WTC11 (cell line): ENCODE measurements around the gene AP3D1. TPM values are rescaled to one million over a fixed set of nuclear protein-coding genes. Genes with fewer than 3 reads are reported as not detected.
"Not testable (repeated sequence)": the region's sequence is repeated elsewhere in the genome, so short reads cannot be mapped to it uniquely, and the experiment has no call there.

Experiments used
- ATAC-seq: fragments of 200-7000 bp; cut with Tn5 transposase; 2 replicates; pipeline ENCODE4 v1.10.0; 2021; ENCODE audit warnings: mild to moderate bottlenecking, moderate library complexity
- CTCF ChIA-PET: fragments of 300-600 bp; sonication (Branson Sonifier 250); formaldehyde crosslinking; loops from one replicate; lab custom pipeline; 2021; ENCODE audit warnings: antibody characterized with exemption; lab: Charles Lee
- POLR2A ChIA-PET: fragments of 350-600 bp; sonication (Branson Sonifier 250); formaldehyde crosslinking; loops from one replicate; lab custom pipeline; 2021; ENCODE audit warnings: antibody characterized with exemption; lab: Charles Lee
- DNase-seq: peaks from one replicate; pipeline ENCODE4 v3.0.0; 2021; ENCODE audit warnings: low spot score
- H3K27ac Mint-ChIP-seq: 2 replicates; pipeline ENCODE4 v1.8.0; 2021; ENCODE audit warnings: mixed read lengths
- H3K27me3 Mint-ChIP-seq: 2 replicates; pipeline ENCODE4 v1.8.0; 2021; ENCODE audit warnings: low read depth, mild to moderate bottlenecking, moderate library complexity, mixed read lengths
- H3K36me3 Mint-ChIP-seq: 2 replicates; pipeline ENCODE4 v1.8.0; 2021; ENCODE audit warnings: mixed read lengths
- H3K4me1 Mint-ChIP-seq: 2 replicates; pipeline ENCODE4 v1.8.0; 2022; ENCODE audit warnings: mixed read lengths
- H3K4me3 Mint-ChIP-seq: 2 replicates; pipeline ENCODE4 v1.8.0; 2021; ENCODE audit warnings: mild to moderate bottlenecking, moderate library complexity, mixed read lengths
- H3K9me3 Mint-ChIP-seq: 2 replicates; pipeline ENCODE4 v1.8.0; 2021; ENCODE audit warnings: mixed read lengths
- ATF1 ChIP-seq: sonication (generic); formaldehyde crosslinking; IDR thresholded peaks from 2 replicates; pipeline ENCODE4 v1.8.1; 2023; ENCODE audit warnings: mild to moderate bottlenecking, moderate library complexity, missing genetic modification reagents
- ATF2 ChIP-seq: sonication (generic); formaldehyde crosslinking; IDR thresholded peaks from 2 replicates; pipeline ENCODE4 v1.8.1; 2022; ENCODE audit warnings: low read depth, missing genetic modification reagents, borderline replicate concordance
- CBFB ChIP-seq: sonication (generic); formaldehyde crosslinking; IDR thresholded peaks from 2 replicates; pipeline ENCODE4 v1.8.1; 2022; ENCODE audit warnings: mild to moderate bottlenecking, low read depth, missing genetic modification reagents
- CREB1 ChIP-seq: sonication (generic); formaldehyde crosslinking; IDR thresholded peaks from 2 replicates; pipeline ENCODE4 v1.8.0; 2023; ENCODE audit warnings: mild to moderate bottlenecking, missing genetic modification reagents
- CREM ChIP-seq: sonication (generic); formaldehyde crosslinking; IDR thresholded peaks from 2 replicates; pipeline ENCODE4 v1.8.1; 2022; ENCODE audit warnings: mild to moderate bottlenecking, missing genetic modification reagents, moderate library complexity
- E2F1 ChIP-seq: sonication (generic); formaldehyde crosslinking; IDR thresholded peaks from 2 replicates; pipeline ENCODE4 v1.8.0; 2022; ENCODE audit warnings: mild to moderate bottlenecking, missing genetic modification reagents
- E2F5 ChIP-seq: sonication (generic); formaldehyde crosslinking; IDR thresholded peaks from 2 replicates; pipeline ENCODE4 v1.8.1; 2022; ENCODE audit warnings: mild to moderate bottlenecking, moderate library complexity, missing genetic modification reagents
- FOXK1 ChIP-seq: sonication (generic); formaldehyde crosslinking; IDR thresholded peaks from 2 replicates; pipeline ENCODE4 v1.8.0; 2022; ENCODE audit warnings: mild to moderate bottlenecking, moderate library complexity, missing genetic modification reagents
- GTF2I ChIP-seq: fragments of 250-450 bp; sonication (Bioruptor Pico); conservative IDR thresholded peaks from 2 replicates; pipeline ENCODE4 v1.4.0; 2021; ENCODE audit warnings: mild to moderate bottlenecking
- HMGXB4 ChIP-seq: sonication (generic); formaldehyde crosslinking; IDR thresholded peaks from 2 replicates; pipeline ENCODE4 v1.8.1; 2023; ENCODE audit warnings: mild to moderate bottlenecking, moderate library complexity, missing genetic modification reagents
- KAT7 ChIP-seq: sonication (generic); formaldehyde crosslinking; IDR thresholded peaks from 2 replicates; pipeline ENCODE4 v1.8.1; 2023; ENCODE audit warnings: missing genetic modification reagents, mild to moderate bottlenecking, borderline replicate concordance
- MXD4 ChIP-seq: fragments of 250-450 bp; sonication (Bioruptor Pico); IDR thresholded peaks from 2 replicates; pipeline ENCODE4 v1.8.0; 2021; ENCODE audit warnings: mild to moderate bottlenecking, moderate library complexity, borderline replicate concordance
- NR1H2 ChIP-seq: sonication (generic); formaldehyde crosslinking; IDR thresholded peaks from 2 replicates; pipeline ENCODE4 v1.9.0; 2021; ENCODE audit warnings: mild to moderate bottlenecking, moderate library complexity, missing genetic modification reagents
- NR2C2 ChIP-seq: sonication (generic); formaldehyde crosslinking; IDR thresholded peaks from 2 replicates; pipeline ENCODE4 v1.8.0; 2022; ENCODE audit warnings: mild to moderate bottlenecking, missing genetic modification reagents
- PRDM15 ChIP-seq: sonication (generic); formaldehyde crosslinking; IDR thresholded peaks from 2 replicates; pipeline ENCODE4 v1.8.0; 2022; ENCODE audit warnings: missing genetic modification reagents
- TEAD4 ChIP-seq: sonication (generic); formaldehyde crosslinking; IDR thresholded peaks from 2 replicates; pipeline ENCODE4 v1.8.0; 2022; ENCODE audit warnings: mild to moderate bottlenecking, missing genetic modification reagents
- ZNF121 ChIP-seq: sonication (generic); formaldehyde crosslinking; IDR thresholded peaks from 2 replicates; pipeline ENCODE4 v1.8.0; 2023; ENCODE audit warnings: missing genetic modification reagents
- ZNF219 ChIP-seq: sonication (generic); formaldehyde crosslinking; IDR thresholded peaks from 2 replicates; pipeline ENCODE4 v1.8.0; 2023; ENCODE audit warnings: missing genetic modification reagents, mild to moderate bottlenecking, borderline replicate concordance
- ZSCAN18 ChIP-seq: fragments of 250-450 bp; sonication (Bioruptor Pico); IDR thresholded peaks from 2 replicates; pipeline ENCODE4 v2.1.2; 2022; ENCODE audit warnings: mild to moderate bottlenecking, moderate library complexity
- total RNA-seq: library from RNA; stranded (reverse); gene quantifications from 3 replicates; pipeline ENCODE4 v1.2.3, GENCODE V29; 2021

AP3D1 gene
- total RNA-seq, 1 experiment from 2014 or later: 190 TPM

- Mint-ChIP-seq H3K4me1 (peaks cover 23% of the 10 kb centered on the region), H3K27me3 (no peaks in the 10 kb centered on the region), H3K9me3 (no peaks in the 10 kb centered on the region), H3K4me3 (no peak overlapping the region), H3K36me3 (no peaks in the 10 kb centered on the region), H3K27ac (no peak overlapping the region)
- DNase-seq: no peak
- no peak for ATAC-seq
- CTCF ChIA-PET: interaction anchor here (0.8 to 0.9 kb wide), 2 partner anchors 8 to 68 kb away, joined by 3 read pairs; no protein-coding TSS in a partner anchor
- POLR2A ChIA-PET: interaction anchor here (0.6 kb wide), 1 partner anchor 67 kb away, joined by 3 read pairs; no protein-coding TSS in a partner anchor
- no peak for TF ChIP-seq NR2C2 (CRISPR knock-in tag)
- TF ChIP-seq ZNF219 (CRISPR knock-in tag): no peak
- no peak for TF ChIP-seq ATF1 (CRISPR knock-in tag)
- no peak for TF ChIP-seq NR1H2 (CRISPR knock-in tag)
- TF ChIP-seq PRDM15 (CRISPR knock-in tag): no peak; the same call in 1 of the 2 replicates
Observed at GRCh38 chr19:2087621-2088100, 63.7 kb downstream of the AP3D1 start.

- CTCF ChIA-PET: interaction anchor here (0.8 to 0.9 kb wide), 2 partner anchors 9 to 67 kb away, joined by 3 read pairs; no protein-coding TSS in a partner anchor
- POLR2A ChIA-PET: interaction anchor here (0.6 kb wide), 1 partner anchor 66 kb away, joined by 3 read pairs; no protein-coding TSS in a partner anchor
Observed at GRCh38 chr19:2086695-2087620, 64.4 kb downstream of the AP3D1 start.

GRCh38 chr19:2084993-2085720, 66.2 kb downstream of the AP3D1 start:
- peak overlapping the region; percentile 91 for H3K27ac Mint-ChIP-seq
- TF ChIP-seq NR1H2 (CRISPR knock-in tag) (no peak), ZSCAN18 (CRISPR knock-in tag) (no peak), E2F5 (CRISPR knock-in tag) (no peak), FOXK1 (CRISPR knock-in tag) (no peak), TEAD4 (no peak), HMGXB4 (CRISPR knock-in tag) (no peak), KAT7 (no peak), E2F1 (no peak), MXD4 (CRISPR knock-in tag) (no peak), CREB1 (no peak), CREM (CRISPR knock-in tag) (no peak), CBFB (CRISPR knock-in tag) (no peak), ATF2 (CRISPR knock-in tag) (no peak)

More at GRCh38 chr19:2086695-2087620, 64.4 kb downstream of the AP3D1 start:
- ATAC-seq, H3K9me3 Mint-ChIP-seq, DNase-seq, H3K27me3 Mint-ChIP-seq, H3K27ac Mint-ChIP-seq, H3K4me3 Mint-ChIP-seq, H3K36me3 Mint-ChIP-seq: not testable (repeated sequence)
- peaks cover 23% of the 10 kb centered on the region for H3K4me1 Mint-ChIP-seq
- TF ChIP-seq GTF2I (CRISPR knock-in tag): peak; percentile 42; the same call in 1 of the 2 replicates
- peak; percentile 91 for TF ChIP-seq ZNF121 (CRISPR knock-in tag)

More at GRCh38 chr19:2084993-2085720, 66.2 kb downstream of the AP3D1 start:
- Mint-ChIP-seq H3K4me1 (peaks cover 15% of the 10 kb centered on the region), H3K27me3 (no peaks in the 10 kb centered on the region), H3K36me3 (no peaks in the 10 kb centered on the region), H3K4me3 (no peak overlapping the region), H3K9me3 (no peaks in the 10 kb centered on the region)
- ChIA-PET POLR2A (no interaction called here), CTCF (interaction anchor here (0.7 kb wide), 2 partner anchors 97 to 259 kb away, joined by 3 read pairs; no protein-coding TSS in a partner anchor)
- no peak for ATAC-seq
- no peak for DNase-seq
